Fibroblast of lung (primary cell): ENCODE data around the gene SERINC5. TPM values are rescaled to one million over a fixed set of nuclear protein-coding genes. Genes with fewer than 3 reads are reported as not detected.

ENCODE experiments used
- DNase-seq, 2 donors: peaks; one replicate each; pipeline versions ENCODE4 v3.0.0 to v3.0.0-alpha.2; 2010; ENCODE audit warnings: low read depth in 2 of 2
- H2AFZ ChIP-seq: 2 replicates; pipeline ENCODE4 v1.5.1; 2012; ENCODE audit warnings: low read length, control low read depth, inconsistent platforms
- H3K27ac ChIP-seq: 2 replicates; pipeline ENCODE4 v1.5.1; 2011; ENCODE audit warnings: low read length, control low read depth; ENCODE audit not compliant: insufficient read depth
- H3K27me3 ChIP-seq: 2 replicates; pipeline ENCODE4 v1.5.1; 2011; ENCODE audit warnings: mild to moderate bottlenecking, low read length; ENCODE audit not compliant: control insufficient read depth, insufficient read depth
- H3K36me3 ChIP-seq: 2 replicates; pipeline ENCODE4 v1.5.1; 2011; ENCODE audit warnings: low read length; ENCODE audit not compliant: control insufficient read depth, insufficient read depth
- H3K4me1 ChIP-seq: 2 replicates; pipeline ENCODE4 v1.5.1; 2011; ENCODE audit warnings: low read length; ENCODE audit not compliant: control insufficient read depth, insufficient read depth; ENCODE audit errors: extremely low read depth
- H3K4me2 ChIP-seq: 2 replicates; pipeline ENCODE4 v1.5.1; 2011; ENCODE audit warnings: low read length, control low read depth; ENCODE audit not compliant: insufficient read depth; ENCODE audit errors: extremely low read depth
- H3K4me3 ChIP-seq, 4 experiments: fragments of 200-600 bp in 1 of 4; sonication (generic) in 1 of 4; replicated peaks in 1 of 4; 2 replicates each; pipeline ENCODE4 v1.5.1; 2011 to 2016; ENCODE audit warnings: low read length in 4 of 4, low read depth in 3 of 4, mild to moderate bottlenecking in 3 of 4, control low read depth in 2 of 4, inconsistent platforms in 1 of 4, mixed read lengths in 1 of 4; ENCODE audit not compliant: insufficient read depth in 1 of 4; ENCODE audit errors: control extremely low read depth in 1 of 4
- H3K79me2 ChIP-seq: 2 replicates; pipeline ENCODE4 v1.5.1; 2012; ENCODE audit warnings: mild to moderate bottlenecking, low read length, inconsistent platforms; ENCODE audit not compliant: control insufficient read depth, insufficient read depth
- H3K9ac ChIP-seq: 2 replicates; pipeline ENCODE4 v1.5.1; 2011; ENCODE audit warnings: mild to moderate bottlenecking, low read length, control low read depth; ENCODE audit not compliant: insufficient read depth
- H3K9me3 ChIP-seq: 2 replicates; pipeline ENCODE4 v1.5.1; 2012; ENCODE audit warnings: low read depth, low read length; ENCODE audit not compliant: control insufficient read depth, insufficient read depth
- H4K20me1 ChIP-seq: 2 replicates; pipeline ENCODE4 v1.5.1; 2011; ENCODE audit warnings: low read length; ENCODE audit not compliant: control insufficient read depth, insufficient read depth; ENCODE audit errors: extremely low read depth
- EZH2 ChIP-seq: IDR thresholded peaks from 2 replicates; pipeline ENCODE4 v1.5.1; 2012; ENCODE audit warnings: low read length, control low read depth, mild to moderate bottlenecking; ENCODE audit errors: missing control alignments
- polyA plus RNA-seq, 2 donors: library from polyadenylated mRNA; depleted of rRNA in 1 of 2; stranded (reverse) in 1 of 2; unstranded in 1 of 2; fragments of >200 nt; gene quantifications; 2 replicates each; pipeline ENCODE4 v1.2.1, GENCODE V29; 2011 to 2012; ENCODE audit warnings: missing spikeins in 1 of 2
- total RNA-seq: library from RNA; depleted of rRNA; stranded (reverse); fragments of >200 nt; gene quantifications from 2 replicates; pipeline ENCODE4 v1.2.1, GENCODE V29; 2014
- TF ChIP-seq, protein P1 (sequence below), 2 donors: IDR thresholded peaks in 1 of 2; conservative IDR thresholded peaks in 1 of 2; 1 replicate in 1 of 2; 2 replicates in 1 of 2; pipeline ENCODE4 v1.5.1; 2011 to 2012; ENCODE audit warnings: low read length in 2 of 2, control low read depth in 1 of 2, inconsistent platforms in 1 of 2, low read depth in 1 of 2, mild to moderate bottlenecking in 1 of 2

The SERINC5 gene
- total and polyA plus RNA-seq, 2 donors (not counting 1 experiment from before 2014, with no cell fraction given) = 9.5 to 10.9 TPM

- Histone ChIP-seq H3K27me3 (no peaks in the 10 kb centered on the region), H3K9me3 (no peaks in the 10 kb centered on the region), H4K20me1 (no peaks in the 10 kb centered on the region), H3K27ac (no peak overlapping the region), H3K79me2 (no peaks in the 10 kb centered on the region), H3K4me2 (no peak overlapping the region), H3K9ac (no peak overlapping the region), H3K4me1 (no peaks in the 10 kb centered on the region), H3K36me3 (no peaks in the 10 kb centered on the region), H2AFZ (no peak overlapping the region), H3K4me3 (no peak overlapping the region)
- TF ChIP-seq, protein P1, sequence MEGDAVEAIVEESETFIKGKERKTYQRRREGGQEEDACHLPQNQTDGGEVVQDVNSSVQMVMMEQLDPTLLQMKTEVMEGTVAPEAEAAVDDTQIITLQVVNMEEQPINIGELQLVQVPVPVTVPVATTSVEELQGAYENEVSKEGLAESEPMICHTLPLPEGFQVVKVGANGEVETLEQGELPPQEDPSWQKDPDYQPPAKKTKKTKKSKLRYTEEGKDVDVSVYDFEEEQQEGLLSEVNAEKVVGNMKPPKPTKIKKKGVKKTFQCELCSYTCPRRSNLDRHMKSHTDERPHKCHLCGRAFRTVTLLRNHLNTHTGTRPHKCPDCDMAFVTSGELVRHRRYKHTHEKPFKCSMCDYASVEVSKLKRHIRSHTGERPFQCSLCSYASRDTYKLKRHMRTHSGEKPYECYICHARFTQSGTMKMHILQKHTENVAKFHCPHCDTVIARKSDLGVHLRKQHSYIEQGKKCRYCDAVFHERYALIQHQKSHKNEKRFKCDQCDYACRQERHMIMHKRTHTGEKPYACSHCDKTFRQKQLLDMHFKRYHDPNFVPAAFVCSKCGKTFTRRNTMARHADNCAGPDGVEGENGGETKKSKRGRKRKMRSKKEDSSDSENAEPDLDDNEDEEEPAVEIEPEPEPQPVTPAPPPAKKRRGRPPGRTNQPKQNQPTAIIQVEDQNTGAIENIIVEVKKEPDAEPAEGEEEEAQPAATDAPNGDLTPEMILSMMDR (conservative IDR thresholded peaks at IDR 0.05 in 1 of 2, IDR thresholded peaks at IDR 0.05 in 1 of 2; ENCODE audit: low read depth in 1 of 2, low read length in 2 of 2) = no peak
- no peak for TF ChIP-seq EZH2
- DNase-seq = no peak
Observed at GRCh38 chr5:80182809-80183580, 72.9 kb downstream of the SERINC5 start.

DNA sequence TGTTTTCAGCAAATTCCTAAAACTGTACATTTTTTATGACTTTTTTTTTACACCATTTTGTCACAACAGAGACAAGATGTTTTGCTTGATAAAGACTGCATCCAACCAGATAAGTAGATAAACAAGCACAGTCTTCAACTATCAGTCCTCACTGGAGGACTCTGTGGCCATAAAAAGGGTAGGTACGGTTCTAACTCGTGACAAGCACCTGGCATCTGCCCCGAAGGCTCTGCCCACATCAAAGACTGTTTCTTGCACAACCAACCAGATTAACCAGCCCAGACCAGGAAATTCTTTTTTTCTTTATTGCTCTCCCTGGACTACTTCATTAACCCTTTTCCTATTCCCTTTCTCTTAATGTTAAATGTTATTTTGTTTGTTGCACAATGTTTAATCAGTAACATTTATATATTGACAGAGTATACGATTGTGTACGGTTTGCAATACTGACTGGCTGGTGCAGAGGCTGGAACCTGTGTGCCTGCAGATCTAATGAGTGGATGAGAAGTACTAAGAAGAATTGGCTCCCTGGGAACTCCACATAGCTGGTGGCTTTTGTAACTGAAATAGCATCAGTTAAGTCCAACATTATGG is 74.1 kb downstream of the SERINC5 start:
- peak in 1 of 2 donors; percentile 54 for DNase-seq
- H3K36me3 ChIP-seq = no peaks in the 10 kb centered on the region
- H4K20me1 ChIP-seq = no peaks in the 10 kb centered on the region
- no peak overlapping the region for H3K27ac ChIP-seq
- H3K9me3 ChIP-seq = no peaks in the 10 kb centered on the region
- no peaks in the 10 kb centered on the region for H3K27me3 ChIP-seq
- H2AFZ ChIP-seq = no peak overlapping the region
- no peaks in the 10 kb centered on the region for H3K4me1 ChIP-seq
- no peak overlapping the region for H3K4me3 ChIP-seq
- no peak for TF ChIP-seq EZH2
- TF ChIP-seq, protein P1 (conservative IDR thresholded peaks at IDR 0.05 in 1 of 2, IDR thresholded peaks at IDR 0.05 in 1 of 2; ENCODE audit: low read depth in 1 of 2, low read length in 2 of 2) = no peak
- no peaks in the 10 kb centered on the region for H3K79me2 ChIP-seq
- no peak overlapping the region for H3K9ac ChIP-seq
- H3K4me2 ChIP-seq = no peak overlapping the region

GRCh38 chr5:80177236-80177635 is 78.6 kb downstream of the SERINC5 start:
- Histone ChIP-seq H4K20me1 (no peaks in the 10 kb centered on the region), H2AFZ (no peak overlapping the region), H3K27me3 (no peaks in the 10 kb centered on the region), H3K9ac (no peak overlapping the region), H3K4me3 (no peak overlapping the region), H3K27ac (no peak overlapping the region), H3K36me3 (no peaks in the 10 kb centered on the region), H3K79me2 (no peaks in the 10 kb centered on the region), H3K9me3 (no peaks in the 10 kb centered on the region), H3K4me1 (no peaks in the 10 kb centered on the region), H3K4me2 (no peak overlapping the region)
- no peak for TF ChIP-seq EZH2
- TF ChIP-seq, protein P1 (conservative IDR thresholded peaks at IDR 0.05 in 1 of 2, IDR thresholded peaks at IDR 0.05 in 1 of 2; ENCODE audit: low read depth in 1 of 2, low read length in 2 of 2) = no peak
- no peak for DNase-seq
